Rectal smooth muscle tissue (tissue), 1 donor: Measurements from ENCODE around the gene TMEM164.

Source experiments
- H3K27ac ChIP-seq: one replicate; pipeline ENCODE4 v1.7.0; 2013; ENCODE audit warnings: low read depth, low read length, inconsistent platforms
- H3K27me3 ChIP-seq: one replicate; pipeline ENCODE4 v1.7.0; 2013; ENCODE audit warnings: low read length; ENCODE audit not compliant: control insufficient read depth, insufficient read depth
- H3K36me3 ChIP-seq: one replicate; pipeline ENCODE4 v1.7.0; 2013; ENCODE audit warnings: low read length; ENCODE audit not compliant: control insufficient read depth, insufficient read depth
- H3K4me1 ChIP-seq: one replicate; pipeline ENCODE4 v1.7.0; 2013; ENCODE audit warnings: low read length; ENCODE audit not compliant: control insufficient read depth, insufficient read depth
- H3K4me3 ChIP-seq: one replicate; pipeline ENCODE4 v1.7.0; 2013; ENCODE audit warnings: low read length
- H3K9ac ChIP-seq: one replicate; pipeline ENCODE4 v1.7.0; 2013; ENCODE audit warnings: low read length

Gene TMEM164

DNA sequence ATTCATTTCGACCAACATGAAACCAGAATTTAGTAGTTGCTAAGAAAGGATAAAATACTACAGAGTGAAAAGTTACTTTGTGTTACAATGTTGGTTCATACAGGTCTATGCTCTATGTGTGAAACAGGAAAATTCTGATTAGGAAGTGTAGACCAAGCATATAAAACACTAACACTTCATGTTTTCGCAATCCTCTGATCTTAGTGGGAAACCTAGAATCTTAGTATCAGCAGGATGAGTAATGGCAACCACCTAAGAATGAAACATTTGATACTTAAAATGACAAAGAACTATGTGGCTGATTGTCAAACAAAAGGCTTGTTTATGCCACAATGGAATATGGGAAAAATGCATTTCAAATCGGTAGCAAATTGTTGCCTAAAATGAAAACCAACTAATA, 198.9 kb downstream of the TMEM164 start:
- no peak overlapping the region for H3K9ac ChIP-seq
- no peak overlapping the region for H3K4me3 ChIP-seq
- no peaks in the 10 kb centered on the region for H3K36me3 ChIP-seq
- no peaks in the 10 kb centered on the region for H3K27me3 ChIP-seq
- no peak overlapping the region for H3K27ac ChIP-seq
- H3K4me1 ChIP-seq: no peaks in the 10 kb centered on the region

DNA sequence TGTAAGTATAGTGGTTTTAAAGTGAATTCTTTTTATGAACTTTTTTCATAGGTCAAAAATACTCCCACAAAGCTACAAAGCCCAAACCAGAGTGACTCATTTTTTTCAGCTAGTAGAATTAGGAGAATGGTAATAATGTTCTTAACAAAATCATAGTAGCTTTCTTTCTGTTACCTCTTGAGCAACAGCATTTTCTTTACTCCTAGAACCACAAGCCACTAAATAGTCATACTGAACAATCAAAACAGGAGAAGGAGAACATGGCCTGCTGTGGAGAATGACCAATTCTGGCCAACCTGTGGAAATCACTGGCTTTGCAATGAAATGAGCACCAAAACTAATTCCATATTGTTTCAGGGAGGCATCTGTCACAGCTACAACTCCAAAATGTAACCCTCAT, 202.1 kb downstream of the TMEM164 start:
- H3K9ac ChIP-seq: no peak overlapping the region

DNA sequence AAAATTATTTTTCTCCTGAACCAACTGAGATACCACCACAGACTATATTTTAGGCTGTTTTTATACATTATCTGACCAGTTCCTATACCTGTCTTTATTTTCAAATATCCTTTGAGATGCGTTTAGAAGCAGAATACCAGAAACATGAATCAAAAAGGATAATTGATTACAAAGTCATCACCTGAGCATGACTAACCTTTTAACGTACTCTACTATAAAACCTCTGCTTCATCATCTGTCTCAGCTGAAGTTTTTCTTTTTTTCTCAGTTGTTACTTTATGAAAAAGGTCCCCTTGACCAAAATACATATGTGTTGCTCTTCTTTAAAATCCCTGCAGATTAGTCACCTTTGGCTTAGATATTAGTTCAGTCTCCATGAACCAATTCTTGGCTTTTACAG, 205.2 kb downstream of the TMEM164 start:
- no peak overlapping the region for H3K9ac ChIP-seq
- no peaks in the 10 kb centered on the region for H3K4me1 ChIP-seq
- no peaks in the 10 kb centered on the region for H3K27me3 ChIP-seq
- no peak overlapping the region for H3K4me3 ChIP-seq
- H3K27ac ChIP-seq: no peak overlapping the region
- no peaks in the 10 kb centered on the region for H3K36me3 ChIP-seq

More for the DNA sequence above, 202.1 kb downstream of the TMEM164 start:
- no peaks in the 10 kb centered on the region for H3K4me1 ChIP-seq
- no peak overlapping the region for H3K27ac ChIP-seq
- no peak overlapping the region for H3K4me3 ChIP-seq
- H3K27me3 ChIP-seq: no peaks in the 10 kb centered on the region
- H3K36me3 ChIP-seq: no peaks in the 10 kb centered on the region

- no peaks in the 10 kb centered on the region for H3K36me3 ChIP-seq
- H3K9ac ChIP-seq: no peak overlapping the region
- H3K27ac ChIP-seq: no peak overlapping the region
- H3K27me3 ChIP-seq: no peaks in the 10 kb centered on the region
- no peak overlapping the region for H3K4me3 ChIP-seq
- H3K4me1 ChIP-seq: no peaks in the 10 kb centered on the region
Observed at GRCh38 chrX:110210417-110211139, 207.7 kb downstream of the TMEM164 start.

- H3K4me3 ChIP-seq: no peak overlapping the region
- no peaks in the 10 kb centered on the region for H3K27me3 ChIP-seq
- no peak overlapping the region for H3K27ac ChIP-seq
- H3K36me3 ChIP-seq: no peaks in the 10 kb centered on the region
- H3K9ac ChIP-seq: no peak overlapping the region
- no peaks in the 10 kb centered on the region for H3K4me1 ChIP-seq
Observed at GRCh38 chrX:110211340-110211739, 208.4 kb downstream of the TMEM164 start.

DNA sequence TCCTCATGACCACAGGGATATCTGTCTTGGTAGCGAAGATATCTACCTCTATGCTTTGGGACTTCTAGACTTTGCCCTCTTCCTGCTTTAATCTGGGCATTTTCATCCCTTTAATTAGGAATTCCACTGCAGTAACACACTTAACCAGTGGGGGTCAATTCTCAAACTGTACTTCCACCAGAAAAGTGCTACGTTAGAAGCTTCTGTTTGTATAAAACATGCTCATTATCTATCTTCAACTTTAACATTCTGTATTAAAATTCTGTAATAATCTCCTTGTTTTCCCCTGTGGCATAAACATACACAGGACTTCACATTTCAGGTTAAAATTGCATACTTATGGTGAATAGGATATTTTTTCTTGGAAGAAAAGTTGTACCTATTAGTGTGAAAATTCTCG, 209.4 kb downstream of the TMEM164 start:
- H3K27ac ChIP-seq: no peak overlapping the region
- no peak overlapping the region for H3K9ac ChIP-seq
- H3K36me3 ChIP-seq: no peaks in the 10 kb centered on the region
- no peaks in the 10 kb centered on the region for H3K4me1 ChIP-seq
- no peaks in the 10 kb centered on the region for H3K27me3 ChIP-seq
- H3K4me3 ChIP-seq: no peak overlapping the region

GRCh38 chrX:110213183-110213582, 210.3 kb downstream of the TMEM164 start:
- no peak overlapping the region for H3K4me3 ChIP-seq
- H3K9ac ChIP-seq: no peak overlapping the region
- no peaks in the 10 kb centered on the region for H3K27me3 ChIP-seq
- H3K27ac ChIP-seq: no peak overlapping the region
- no peaks in the 10 kb centered on the region for H3K36me3 ChIP-seq
- no peaks in the 10 kb centered on the region for H3K4me1 ChIP-seq

GRCh38 chrX:110214684-110215083, 211.8 kb downstream of the TMEM164 start:
- Histone ChIP-seq H3K9ac (no peak overlapping the region), H3K27ac (no peak overlapping the region), H3K27me3 (no peaks in the 10 kb centered on the region), H3K36me3 (no peaks in the 10 kb centered on the region), H3K4me3 (no peak overlapping the region), H3K4me1 (no peaks in the 10 kb centered on the region)

DNA sequence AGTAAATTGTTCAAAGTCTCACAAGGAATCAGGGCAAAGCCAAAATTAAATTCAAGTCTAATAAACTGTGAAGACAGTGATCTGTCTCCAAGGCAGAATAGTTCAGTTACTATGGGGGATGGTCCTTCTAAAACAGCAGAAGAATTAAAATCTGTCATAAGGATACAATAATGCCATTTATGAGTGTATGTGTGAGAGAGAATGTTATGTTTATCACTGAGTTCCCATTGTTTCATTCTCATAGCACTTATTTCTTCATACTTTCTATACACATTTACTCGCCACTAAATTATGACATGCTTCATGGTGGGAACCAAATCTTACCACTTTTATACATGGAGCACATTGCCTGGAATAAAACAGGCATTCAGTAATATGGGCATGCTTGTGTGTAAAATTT, 212.5 kb downstream of the TMEM164 start:
- no peaks in the 10 kb centered on the region for H3K36me3 ChIP-seq
- no peaks in the 10 kb centered on the region for H3K27me3 ChIP-seq
- no peak overlapping the region for H3K9ac ChIP-seq
- H3K27ac ChIP-seq: no peak overlapping the region
- H3K4me3 ChIP-seq: no peak overlapping the region
- no peaks in the 10 kb centered on the region for H3K4me1 ChIP-seq

DNA sequence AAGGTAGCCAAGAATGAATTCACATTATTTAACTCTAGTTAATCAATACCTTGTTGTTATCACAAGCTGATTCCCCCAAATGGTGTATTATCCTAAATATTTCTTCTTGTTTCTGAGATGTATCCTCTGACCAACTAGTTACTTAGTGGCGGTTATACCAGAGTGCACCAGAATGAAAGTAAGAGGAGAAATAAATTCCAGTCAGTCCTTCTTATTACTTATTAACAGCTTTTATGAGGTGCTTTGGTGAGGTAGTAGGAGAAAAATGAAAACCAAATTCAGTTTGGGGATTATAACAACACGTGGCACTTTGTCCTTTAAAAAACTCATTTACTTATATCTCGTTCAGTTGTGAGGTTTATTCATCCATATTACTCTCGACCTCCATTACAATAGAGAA, 213.1 kb downstream of the TMEM164 start:
- Histone ChIP-seq H3K27ac (no peak overlapping the region), H3K36me3 (no peaks in the 10 kb centered on the region), H3K4me1 (no peaks in the 10 kb centered on the region)

GRCh38 chrX:110218591-110218990, 215.7 kb downstream of the TMEM164 start:
- H3K9ac ChIP-seq: no peak overlapping the region
- no peaks in the 10 kb centered on the region for H3K27me3 ChIP-seq
- no peaks in the 10 kb centered on the region for H3K4me1 ChIP-seq
- H3K27ac ChIP-seq: no peak overlapping the region
- no peak overlapping the region for H3K4me3 ChIP-seq
- H3K36me3 ChIP-seq: no peaks in the 10 kb centered on the region

More for the DNA sequence above, 213.1 kb downstream of the TMEM164 start:
- Histone ChIP-seq H3K27me3 (no peaks in the 10 kb centered on the region), H3K4me3 (no peak overlapping the region), H3K9ac (no peak overlapping the region)

DNA sequence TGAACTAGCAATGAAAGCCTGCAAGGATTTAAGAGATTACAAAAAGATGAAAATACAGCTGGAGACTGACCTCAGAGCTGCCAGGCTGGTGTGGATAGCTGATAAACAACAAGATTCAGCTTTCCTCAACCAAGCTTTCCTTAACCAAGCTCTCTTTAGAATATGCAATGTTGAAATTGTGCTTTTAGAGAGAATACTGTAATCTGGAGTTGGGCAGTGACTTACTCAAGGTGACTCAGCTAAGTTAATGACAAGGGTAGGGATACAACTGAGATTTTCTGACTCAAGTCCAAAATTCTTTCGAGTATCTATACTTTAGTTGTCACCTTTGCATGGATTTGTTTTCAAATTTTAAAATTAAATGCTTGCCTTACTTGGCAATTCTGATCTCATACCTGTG, 217.0 kb downstream of the TMEM164 start:
- H3K4me3 ChIP-seq: no peak overlapping the region
- H3K9ac ChIP-seq: no peak overlapping the region
- H3K27me3 ChIP-seq: no peaks in the 10 kb centered on the region
- H3K36me3 ChIP-seq: no peaks in the 10 kb centered on the region
- no peaks in the 10 kb centered on the region for H3K4me1 ChIP-seq
- no peak overlapping the region for H3K27ac ChIP-seq

GRCh38 chrX:110222497-110223257, 219.8 kb downstream of the TMEM164 start:
- H3K27me3 ChIP-seq: no peaks in the 10 kb centered on the region
- H3K4me3 ChIP-seq: no peak overlapping the region
- H3K9ac ChIP-seq: no peak overlapping the region
- H3K27ac ChIP-seq: no peak overlapping the region
- no peaks in the 10 kb centered on the region for H3K4me1 ChIP-seq
- no peaks in the 10 kb centered on the region for H3K36me3 ChIP-seq
